ENCODE measurements around the gene CLCN7. TPM values are rescaled to one million over a fixed set of nuclear protein-coding genes. Genes with fewer than 3 reads are reported as not detected.
"Not testable (repeated sequence)": the region's sequence is repeated elsewhere in the genome, so short reads cannot be mapped to it uniquely, and the experiment has no call there.

CLCN7 gene
- total RNA-seq, 1 donor: 161 TPM

DNA sequence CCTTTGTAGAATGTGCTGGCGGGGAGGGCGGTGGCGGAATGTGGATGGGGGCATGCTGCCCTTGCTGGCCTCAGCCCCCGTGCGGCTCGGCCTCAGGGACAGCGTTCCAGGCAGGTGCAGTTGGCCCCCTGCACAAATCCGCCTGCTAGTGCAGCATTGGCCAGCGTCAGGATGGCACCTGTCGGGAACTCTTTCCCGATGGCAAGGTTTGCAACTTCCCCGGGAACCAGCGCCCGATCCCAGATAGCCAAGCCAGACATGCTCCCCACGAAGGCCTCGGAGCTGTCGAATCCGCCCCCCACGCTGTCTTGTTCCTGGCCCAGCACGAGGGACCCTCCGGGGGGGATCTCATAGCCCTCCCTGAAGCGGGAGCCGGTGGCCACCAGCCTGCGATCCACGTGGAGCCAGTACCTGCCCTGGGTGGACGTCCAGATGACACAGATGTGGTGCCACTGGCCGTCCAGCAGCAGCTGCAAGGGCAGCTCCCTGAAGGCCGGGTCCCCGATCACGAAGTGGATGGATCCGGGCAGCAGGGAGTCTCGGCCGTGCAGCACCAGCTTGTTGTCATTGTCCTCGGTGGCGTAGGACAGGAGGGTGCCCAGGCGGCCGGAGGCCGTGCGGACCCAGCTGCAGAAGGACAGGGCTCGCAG, 11.1 kb upstream of the CLCN7 start:
- H3K4me2 ChIP-seq (ENCODE audit: insufficient read depth, low read length): no peak overlapping the region
- H3K27me3 ChIP-seq (ENCODE audit: insufficient read depth, low read length): no peaks in the 10 kb centered on the region
- H3K9me3 ChIP-seq (ENCODE audit: low read depth, low read length): no peaks in the 10 kb centered on the region
- H3K79me2 ChIP-seq (ENCODE audit: insufficient read depth, low read length): no peaks in the 10 kb centered on the region
- no peaks in the 10 kb centered on the region for H3K36me3 ChIP-seq (ENCODE audit: insufficient read depth, low read length)
- no peak for DNase-seq (ENCODE audit: insufficient read length, low spot score, missing footprints)
- H3K4me1 ChIP-seq (ENCODE audit: insufficient read depth, low read length): no peaks in the 10 kb centered on the region
- H3K4me3 ChIP-seq (ENCODE audit: insufficient read depth, low read length): no peak overlapping the region
- no peak overlapping the region for H3K27ac ChIP-seq (ENCODE audit: low read depth, low read length)
- H2AFZ ChIP-seq (ENCODE audit: low read length): no peak overlapping the region
- H4K20me1 ChIP-seq (ENCODE audit: insufficient read depth, low read length): no peaks in the 10 kb centered on the region
- TF ChIP-seq CTCF (IDR thresholded peaks at IDR 0.05; ENCODE audit: extremely low read depth, low read depth, low read length): no peak

GRCh38 chr16:1481906-1482835, 7.3 kb upstream of the CLCN7 start:
- no peak overlapping the region for H3K4me2 ChIP-seq (ENCODE audit: insufficient read depth, low read length)
- H3K9me3 ChIP-seq (ENCODE audit: low read depth, low read length): peaks cover under 1% of the 10 kb centered on the region
- no peaks in the 10 kb centered on the region for H4K20me1 ChIP-seq (ENCODE audit: insufficient read depth, low read length)
- no peak overlapping the region for H3K27ac ChIP-seq (ENCODE audit: low read depth, low read length)
- no peaks in the 10 kb centered on the region for H3K27me3 ChIP-seq (ENCODE audit: insufficient read depth, low read length)
- TF ChIP-seq CTCF (IDR thresholded peaks at IDR 0.05; ENCODE audit: extremely low read depth, low read depth, low read length): no peak
- no peak overlapping the region for H3K4me3 ChIP-seq (ENCODE audit: insufficient read depth, low read length)
- H2AFZ ChIP-seq (ENCODE audit: low read length): no peak overlapping the region
- no peak for DNase-seq (ENCODE audit: insufficient read length, low spot score, missing footprints)
- no peaks in the 10 kb centered on the region for H3K36me3 ChIP-seq (ENCODE audit: insufficient read depth, low read length)
- no peaks in the 10 kb centered on the region for H3K4me1 ChIP-seq (ENCODE audit: insufficient read depth, low read length)
- H3K79me2 ChIP-seq (ENCODE audit: insufficient read depth, low read length): no peaks in the 10 kb centered on the region

- H3K9me3 ChIP-seq (ENCODE audit: low read depth, low read length); H3K4me2 ChIP-seq (ENCODE audit: insufficient read depth, low read length); H3K27me3 ChIP-seq (ENCODE audit: insufficient read depth, low read length); H3K27ac ChIP-seq (ENCODE audit: low read depth, low read length); H2AFZ ChIP-seq (ENCODE audit: low read length); DNase-seq (ENCODE audit: insufficient read length, low spot score, missing footprints); H3K4me3 ChIP-seq (ENCODE audit: insufficient read depth, low read length); H4K20me1 ChIP-seq (ENCODE audit: insufficient read depth, low read length); H3K36me3 ChIP-seq (ENCODE audit: insufficient read depth, low read length): not testable (repeated sequence)
- peaks cover 16% of the 10 kb centered on the region for H3K79me2 ChIP-seq (ENCODE audit: insufficient read depth, low read length)
- H3K4me1 ChIP-seq (ENCODE audit: insufficient read depth, low read length): peaks cover 11% of the 10 kb centered on the region
These were observed 4.1 kb upstream of the CLCN7 start for GRCh38 chr16:1478937-1479336.

DNA sequence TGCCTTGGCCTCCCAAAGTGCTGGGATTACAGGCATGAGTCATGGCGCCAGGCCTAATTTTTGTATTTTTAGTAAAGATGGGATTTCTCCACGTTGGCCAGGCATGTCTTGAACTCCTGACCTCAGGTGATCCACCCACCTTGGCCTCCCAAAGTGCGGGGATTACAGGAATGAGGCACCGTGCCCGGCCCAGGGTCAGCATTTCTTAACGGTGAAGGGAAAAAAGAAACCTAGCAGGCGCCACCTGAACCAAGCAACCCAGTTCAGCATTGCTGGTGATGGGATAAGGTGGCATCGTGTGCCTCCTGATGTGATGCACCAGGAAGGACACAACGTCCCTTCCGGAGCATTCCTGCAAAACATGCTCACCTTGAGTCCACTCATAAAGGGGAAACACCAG, 2.2 kb upstream of the CLCN7 start:
- H3K36me3 ChIP-seq (ENCODE audit: insufficient read depth, low read length): no peaks in the 10 kb centered on the region
- H3K9me3 ChIP-seq (ENCODE audit: low read depth, low read length): peaks cover 2% of the 10 kb centered on the region
- peaks cover 32% of the 10 kb centered on the region for H3K79me2 ChIP-seq (ENCODE audit: insufficient read depth, low read length)
- no peak for TF ChIP-seq CTCF (IDR thresholded peaks at IDR 0.05; ENCODE audit: extremely low read depth, low read depth, low read length)
- no peak for DNase-seq (ENCODE audit: insufficient read length, low spot score, missing footprints)
- no peak overlapping the region for H3K27ac ChIP-seq (ENCODE audit: low read depth, low read length)
- no peak overlapping the region for H2AFZ ChIP-seq (ENCODE audit: low read length)
- H4K20me1 ChIP-seq (ENCODE audit: insufficient read depth, low read length): no peaks in the 10 kb centered on the region
- H3K4me2 ChIP-seq (ENCODE audit: insufficient read depth, low read length): no peak overlapping the region
- no peak overlapping the region for H3K4me3 ChIP-seq (ENCODE audit: insufficient read depth, low read length)
- H3K27me3 ChIP-seq (ENCODE audit: insufficient read depth, low read length): no peaks in the 10 kb centered on the region
- peaks cover 13% of the 10 kb centered on the region for H3K4me1 ChIP-seq (ENCODE audit: insufficient read depth, low read length)
